Activated T-helper 2 cell treated with anti-CD3 and anti-CD28 coated beads, Interferon-gamma antibody, Interleukin-2, Interleukin-4, amounts not matched to agents 10 μg/mL and 5 μg/mL and 100 μg/mL, durations not matched to agents 14 hours and 24 hours and 36 hours (primary cell): Measurements from ENCODE around the gene AFAP1L2. TPM values are rescaled to one million over a fixed set of nuclear protein-coding genes. Genes with fewer than 3 reads are reported as not detected.

Experiments
- DNase-seq: peaks from one replicate; pipeline ENCODE4 v3.0.0; 2021; ENCODE audit warnings: low spot score
- H3K27ac Mint-ChIP-seq: one replicate; pipeline ENCODE4 v1.8.0; 2021; ENCODE audit warnings: mixed read lengths
- H3K27me3 Mint-ChIP-seq: one replicate; pipeline ENCODE4 v1.8.0; 2021; ENCODE audit warnings: low read depth, mixed read lengths
- H3K36me3 Mint-ChIP-seq: one replicate; pipeline ENCODE4 v1.8.0; 2021; ENCODE audit warnings: low read depth, mixed read lengths
- H3K4me1 Mint-ChIP-seq: one replicate; pipeline ENCODE4 v1.8.0; 2021; ENCODE audit warnings: low read depth, mixed read lengths
- H3K4me3 Mint-ChIP-seq: one replicate; pipeline ENCODE4 v1.8.0; 2021; ENCODE audit warnings: low read depth, mild to moderate bottlenecking, moderate library complexity, mixed read lengths
- H3K9me3 Mint-ChIP-seq: one replicate; pipeline ENCODE4 v1.8.0; 2021; ENCODE audit warnings: mixed read lengths
- intact Hi-C: fragments of 100-400 bp; cut with micrococcal nuclease; formaldehyde crosslinking; loops from one replicate; pipeline ENCODE4 v1.15.1; 2023
- total RNA-seq: library from RNA; stranded (reverse); gene quantifications from 2 replicates; pipeline ENCODE4 v1.2.3, GENCODE V29; 2022

Gene AFAP1L2
- total RNA-seq, 1 donor from 2014 or later: 3.5 TPM

DNA sequence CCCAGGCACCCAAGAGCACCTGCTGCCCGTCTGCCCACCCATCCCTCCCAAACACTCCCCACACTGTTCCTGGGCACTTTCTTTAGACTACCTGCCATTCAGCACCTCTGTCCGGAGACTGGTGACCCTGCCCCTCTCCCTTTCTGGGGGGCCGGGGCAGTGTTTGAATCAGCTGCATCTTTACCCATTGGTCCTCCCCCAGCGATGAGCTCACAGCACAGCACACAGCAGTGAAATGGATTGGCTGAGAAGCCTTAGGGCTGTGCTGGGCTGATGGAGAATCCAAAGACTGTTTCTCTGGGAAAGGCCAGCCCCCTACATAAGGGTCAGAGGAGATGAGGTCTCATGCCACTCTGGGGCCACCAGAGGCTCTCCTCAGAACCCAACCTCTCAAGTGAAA lies 125.0 kb downstream of the AFAP1L2 start:
- Mint-ChIP-seq H3K27ac (no peak overlapping the region), H3K4me1 (no peaks in the 10 kb centered on the region), H3K4me3 (no peak overlapping the region), H3K27me3 (no peaks in the 10 kb centered on the region), H3K9me3 (no peaks in the 10 kb centered on the region), H3K36me3 (no peaks in the 10 kb centered on the region)
- DNase-seq: no peak
- intact Hi-C loops: no loop called here

DNA sequence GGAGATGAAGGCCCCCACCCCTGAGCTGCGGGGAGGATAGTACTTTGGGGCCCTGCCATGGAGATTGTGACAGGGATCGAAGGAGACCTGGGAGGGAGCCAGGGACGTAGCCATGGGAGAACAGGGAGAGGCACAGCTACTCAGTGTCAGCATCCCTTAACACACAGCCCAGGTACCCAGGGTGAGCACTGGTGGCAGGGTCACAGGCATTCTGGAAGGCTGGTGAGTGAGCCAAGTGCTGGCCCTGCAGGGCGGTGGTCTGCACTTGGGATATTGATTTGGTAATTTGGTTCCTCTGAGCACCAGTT lies 125.5 kb downstream of the AFAP1L2 start:
- intact Hi-C loops: no loop called here
- no peaks in the 10 kb centered on the region for H3K4me1 Mint-ChIP-seq
- peaks cover 1% of the 10 kb centered on the region for H3K27me3 Mint-ChIP-seq
- H3K9me3 Mint-ChIP-seq: no peaks in the 10 kb centered on the region
- H3K4me3 Mint-ChIP-seq: no peak overlapping the region
- no peaks in the 10 kb centered on the region for H3K36me3 Mint-ChIP-seq
- no peak overlapping the region for H3K27ac Mint-ChIP-seq
- no peak for DNase-seq

GRCh38 chr10:114278140-114278883 lies 126.0 kb downstream of the AFAP1L2 start:
- no peaks in the 10 kb centered on the region for H3K36me3 Mint-ChIP-seq
- H3K4me1 Mint-ChIP-seq: no peaks in the 10 kb centered on the region
- no peak for DNase-seq
- H3K4me3 Mint-ChIP-seq: no peak overlapping the region
- intact Hi-C loops: no loop called here
- H3K27ac Mint-ChIP-seq: no peak overlapping the region
- H3K27me3 Mint-ChIP-seq: peaks cover 3% of the 10 kb centered on the region
- no peaks in the 10 kb centered on the region for H3K9me3 Mint-ChIP-seq

- Mint-ChIP-seq H3K27ac (no peak overlapping the region), H3K4me1 (no peaks in the 10 kb centered on the region), H3K27me3 (peaks cover 3% of the 10 kb centered on the region), H3K9me3 (no peaks in the 10 kb centered on the region), H3K36me3 (no peaks in the 10 kb centered on the region), H3K4me3 (no peak overlapping the region)
- intact Hi-C loops: no loop called here
- DNase-seq: no peak
Observed at GRCh38 chr10:114276671-114277070, 127.6 kb downstream of the AFAP1L2 start.

DNA sequence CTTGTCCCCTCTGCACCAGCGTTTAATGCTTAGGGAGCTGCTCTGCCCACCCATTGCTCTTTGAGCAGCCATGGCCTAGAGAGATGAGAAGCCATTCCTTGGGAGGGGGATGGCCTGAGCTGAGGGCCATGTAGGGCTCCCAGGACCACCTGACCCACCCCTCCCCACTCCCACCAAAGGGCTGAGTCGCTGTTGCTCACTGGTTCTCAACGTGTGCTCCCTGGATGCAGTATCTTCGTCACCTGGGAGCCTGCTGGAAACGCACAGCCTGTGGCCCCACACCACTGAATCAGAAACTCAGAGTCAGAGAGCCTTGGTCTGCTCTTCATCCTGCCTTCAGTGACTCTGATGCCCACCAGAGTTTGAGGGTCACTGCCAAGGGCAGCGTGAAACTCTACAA lies 128.2 kb downstream of the AFAP1L2 start:
- Mint-ChIP-seq H3K4me1 (no peaks in the 10 kb centered on the region), H3K36me3 (no peaks in the 10 kb centered on the region), H3K9me3 (no peaks in the 10 kb centered on the region), H3K27ac (no peak overlapping the region), H3K27me3 (peaks cover 5% of the 10 kb centered on the region), H3K4me3 (no peak overlapping the region)
- intact Hi-C loops: no loop called here
- no peak for DNase-seq

DNA sequence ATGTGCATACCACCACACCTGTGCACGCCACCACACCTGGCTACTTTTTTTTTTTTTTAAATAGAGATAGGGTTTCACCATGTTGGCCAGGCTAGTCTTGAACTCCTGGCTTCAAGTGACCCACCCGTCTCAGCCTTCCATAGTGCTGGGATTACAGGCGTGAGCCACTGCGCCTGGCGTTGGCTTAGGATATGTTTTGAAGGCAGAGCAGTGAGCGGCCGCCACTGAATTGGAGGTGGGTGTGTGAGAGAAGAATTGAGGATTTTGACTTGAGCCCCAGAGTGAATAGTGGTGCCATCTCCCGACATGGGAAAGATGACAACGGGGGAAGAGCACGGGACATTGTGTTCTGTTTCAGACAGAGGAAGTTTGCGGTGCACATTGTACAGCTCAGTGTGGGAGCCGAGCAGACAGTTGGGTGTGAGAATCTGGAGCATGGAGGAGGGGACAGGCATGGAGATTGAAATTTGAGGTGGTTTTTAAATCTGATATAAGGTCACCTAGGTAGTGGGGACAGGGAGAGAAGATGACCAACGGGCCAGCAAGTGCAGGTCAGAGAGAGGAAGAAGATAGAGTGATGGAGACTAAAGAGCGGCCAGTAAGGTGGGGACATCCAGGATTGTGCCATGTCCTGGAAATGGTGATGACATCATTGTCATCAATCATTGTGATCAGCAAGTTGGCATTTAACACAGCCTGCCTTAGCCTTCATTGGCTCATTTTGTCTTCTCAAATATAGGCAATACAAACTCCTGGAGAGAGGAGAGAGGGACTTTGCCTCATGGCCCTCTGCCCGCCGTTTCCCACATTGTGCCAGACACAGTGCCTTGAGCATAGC lies 129.5 kb downstream of the AFAP1L2 start:
- H3K4me3 Mint-ChIP-seq: no peak overlapping the region
- no peaks in the 10 kb centered on the region for H3K36me3 Mint-ChIP-seq
- intact Hi-C loops: no loop called here
- no peaks in the 10 kb centered on the region for H3K4me1 Mint-ChIP-seq
- H3K27ac Mint-ChIP-seq: no peak overlapping the region
- H3K9me3 Mint-ChIP-seq: no peaks in the 10 kb centered on the region
- DNase-seq: no peak
- peaks cover 8% of the 10 kb centered on the region for H3K27me3 Mint-ChIP-seq

DNA sequence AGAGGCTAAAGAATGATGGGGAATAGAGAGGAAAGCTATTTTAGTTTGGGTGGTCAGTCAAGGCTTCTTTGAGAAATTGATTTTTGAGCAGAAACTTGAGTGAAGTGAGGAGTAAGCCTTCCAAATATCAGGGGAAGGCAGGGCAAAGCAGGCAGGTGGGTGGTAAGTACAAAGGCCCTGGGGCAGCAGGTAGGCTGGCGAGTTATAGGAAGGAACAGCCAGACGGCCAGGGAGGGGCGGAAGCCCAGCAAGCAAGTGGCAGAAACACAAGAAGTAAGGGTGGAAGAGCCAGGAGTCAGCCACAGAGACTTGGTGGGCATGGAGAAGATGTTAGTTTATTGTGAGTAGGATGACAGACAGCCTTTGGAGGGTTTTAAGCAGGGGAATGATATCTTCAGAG lies 130.4 kb downstream of the AFAP1L2 start:
- Mint-ChIP-seq H3K27me3 (peaks cover 8% of the 10 kb centered on the region), H3K27ac (no peak overlapping the region), H3K4me3 (no peak overlapping the region), H3K9me3 (no peaks in the 10 kb centered on the region), H3K36me3 (no peaks in the 10 kb centered on the region), H3K4me1 (no peaks in the 10 kb centered on the region)
- DNase-seq: no peak
- intact Hi-C loops: no loop called here

DNA sequence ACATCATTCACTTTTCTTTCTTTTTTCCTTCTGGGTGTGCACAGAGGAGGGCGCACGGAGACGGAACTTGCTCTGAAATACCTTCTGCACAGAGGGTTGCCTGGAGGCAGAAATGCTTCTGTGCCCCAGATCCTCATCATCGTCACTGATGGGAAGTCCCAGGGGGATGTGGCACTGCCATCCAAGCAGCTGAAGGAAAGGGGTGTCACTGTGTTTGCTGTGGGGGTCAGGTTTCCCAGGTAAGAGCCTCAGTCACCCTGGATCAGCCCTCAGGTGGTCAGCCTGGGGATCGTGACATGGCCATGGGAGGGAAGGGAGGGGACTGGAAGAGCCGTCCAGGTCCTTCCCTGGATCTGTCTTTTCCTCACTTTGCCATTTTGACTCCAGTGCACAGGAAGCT lies 131.6 kb downstream of the AFAP1L2 start:
- Mint-ChIP-seq H3K36me3 (no peaks in the 10 kb centered on the region), H3K4me1 (no peaks in the 10 kb centered on the region), H3K27ac (no peak overlapping the region), H3K27me3 (peaks cover 8% of the 10 kb centered on the region), H3K4me3 (no peak overlapping the region), H3K9me3 (no peaks in the 10 kb centered on the region)
- no peak for DNase-seq
- intact Hi-C loops: no loop called here

DNA sequence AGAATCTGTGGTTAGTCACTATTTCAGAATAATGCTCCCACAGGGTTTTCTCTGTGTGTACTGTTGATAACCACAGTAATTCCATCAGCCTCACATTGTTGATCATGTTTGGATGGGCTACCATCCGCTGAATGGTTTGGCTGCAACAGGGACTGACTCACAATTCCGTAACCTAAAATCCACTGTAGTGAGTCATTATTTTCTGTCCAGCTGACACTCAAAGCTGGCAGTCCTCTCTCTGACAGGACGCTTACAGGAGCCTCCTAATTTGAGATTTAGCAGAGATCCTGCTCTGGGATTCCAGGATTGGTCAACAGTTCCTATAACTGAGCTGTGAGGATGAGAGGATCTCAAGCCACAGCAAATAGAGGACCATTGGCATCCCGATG lies 132.5 kb downstream of the AFAP1L2 start:
- no peak overlapping the region for H3K4me3 Mint-ChIP-seq
- intact Hi-C loops: no loop called here
- no peak for DNase-seq
- peaks cover under 1% of the 10 kb centered on the region for H3K4me1 Mint-ChIP-seq
- H3K27me3 Mint-ChIP-seq: peaks cover 8% of the 10 kb centered on the region
- no peaks in the 10 kb centered on the region for H3K9me3 Mint-ChIP-seq
- H3K27ac Mint-ChIP-seq: no peak overlapping the region
- no peaks in the 10 kb centered on the region for H3K36me3 Mint-ChIP-seq

DNA sequence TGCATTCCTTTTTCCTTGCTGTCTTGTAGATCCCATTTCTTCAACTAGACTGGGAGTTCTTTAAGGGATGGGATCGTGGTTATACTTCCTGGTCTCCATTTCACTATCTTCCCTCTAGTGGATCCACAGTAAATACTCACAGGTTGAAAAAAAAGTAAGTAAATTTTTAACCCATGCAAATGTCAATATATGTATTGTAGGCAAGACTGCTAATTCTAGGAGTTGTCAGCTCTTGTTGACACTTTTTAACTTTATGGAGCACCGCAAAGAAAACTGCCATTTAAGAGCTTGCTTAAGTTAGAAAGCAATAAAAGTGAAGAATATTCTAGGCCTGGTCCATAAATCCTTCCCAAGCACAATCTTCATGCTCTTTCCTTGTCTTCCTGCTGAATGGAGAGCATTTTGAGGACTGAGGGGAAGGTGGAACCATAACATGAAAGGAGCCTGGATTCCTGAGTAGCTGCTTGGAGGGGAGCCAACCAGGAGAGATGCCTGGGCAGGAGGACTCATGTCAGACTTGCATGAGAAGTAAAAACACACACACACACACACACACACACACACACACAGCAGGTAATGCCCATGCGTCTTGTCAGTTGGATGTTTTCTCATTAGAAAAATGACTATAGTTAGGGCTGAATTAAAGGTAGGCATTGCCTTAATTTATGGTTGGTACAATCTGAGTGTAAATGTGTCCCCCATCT lies 133.1 kb downstream of the AFAP1L2 start:
- Mint-ChIP-seq H3K4me3 (no peak overlapping the region), H3K9me3 (no peaks in the 10 kb centered on the region), H3K36me3 (no peaks in the 10 kb centered on the region), H3K27me3 (peaks cover 8% of the 10 kb centered on the region), H3K27ac (no peak overlapping the region), H3K4me1 (peaks cover 3% of the 10 kb centered on the region)
- intact Hi-C loops: no loop called here
- DNase-seq: no peak

DNA sequence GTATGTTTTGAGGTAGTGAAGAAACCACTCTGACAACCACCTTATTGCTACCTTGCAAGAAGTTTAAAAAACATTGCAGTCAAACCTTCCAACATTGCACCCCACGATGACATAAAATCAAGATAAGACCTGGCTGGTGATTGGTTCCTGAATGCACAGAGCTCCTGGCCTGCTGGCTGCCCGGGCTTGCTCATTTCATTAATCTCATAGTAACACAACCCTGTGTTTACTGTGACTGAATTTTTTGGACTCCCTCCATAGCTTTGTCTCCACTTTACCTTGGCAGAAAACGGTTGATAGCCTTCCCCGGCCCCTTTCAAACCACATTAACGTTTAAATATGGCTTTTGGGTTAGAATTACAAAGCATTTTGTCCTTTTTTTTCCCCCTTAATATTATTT lies 137.8 kb downstream of the AFAP1L2 start:
- Mint-ChIP-seq H3K36me3 (no peaks in the 10 kb centered on the region), H3K9me3 (no peaks in the 10 kb centered on the region), H3K27me3 (peaks cover 5% of the 10 kb centered on the region), H3K27ac (no peak overlapping the region), H3K4me3 (no peak overlapping the region), H3K4me1 (peaks cover 6% of the 10 kb centered on the region)
- intact Hi-C loops: no loop called here
- DNase-seq: no peak

DNA sequence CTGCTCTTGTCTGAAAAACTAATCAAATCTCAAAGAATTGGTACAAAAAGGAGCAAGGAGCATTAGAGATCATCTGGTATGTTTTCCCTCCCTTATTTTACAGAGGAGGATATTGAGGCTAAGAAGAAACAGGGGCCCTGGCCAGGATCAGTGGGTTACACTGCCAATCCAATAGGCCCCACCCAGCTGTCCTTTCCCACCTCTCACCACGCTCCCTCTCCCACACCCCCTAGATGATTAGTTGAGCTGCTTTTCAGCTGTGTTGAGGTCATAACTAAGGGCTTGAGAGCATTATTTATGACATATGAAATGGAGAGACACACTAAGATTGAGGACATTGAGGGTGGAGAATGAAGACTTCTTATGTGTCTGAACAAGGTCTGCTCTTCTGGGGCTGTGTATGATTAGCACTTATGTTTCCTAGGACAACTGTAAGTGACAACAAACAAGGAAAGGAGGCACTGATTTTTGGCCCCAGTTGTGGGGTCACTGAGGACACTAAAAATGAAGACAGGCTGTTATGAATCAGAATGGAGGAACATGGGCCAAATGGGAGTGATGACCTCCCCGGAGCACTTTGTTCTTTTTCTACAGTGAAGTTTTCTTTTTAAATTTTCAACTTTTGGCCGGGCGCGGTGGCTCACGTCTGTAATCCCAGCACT lies 138.8 kb downstream of the AFAP1L2 start:
- Mint-ChIP-seq H3K4me1 (peaks cover 11% of the 10 kb centered on the region), H3K4me3 (no peak overlapping the region), H3K36me3 (no peaks in the 10 kb centered on the region), H3K27ac (no peak overlapping the region), H3K9me3 (no peaks in the 10 kb centered on the region), H3K27me3 (no peaks in the 10 kb centered on the region)
- DNase-seq: no peak
- intact Hi-C loops: no loop called here

DNA sequence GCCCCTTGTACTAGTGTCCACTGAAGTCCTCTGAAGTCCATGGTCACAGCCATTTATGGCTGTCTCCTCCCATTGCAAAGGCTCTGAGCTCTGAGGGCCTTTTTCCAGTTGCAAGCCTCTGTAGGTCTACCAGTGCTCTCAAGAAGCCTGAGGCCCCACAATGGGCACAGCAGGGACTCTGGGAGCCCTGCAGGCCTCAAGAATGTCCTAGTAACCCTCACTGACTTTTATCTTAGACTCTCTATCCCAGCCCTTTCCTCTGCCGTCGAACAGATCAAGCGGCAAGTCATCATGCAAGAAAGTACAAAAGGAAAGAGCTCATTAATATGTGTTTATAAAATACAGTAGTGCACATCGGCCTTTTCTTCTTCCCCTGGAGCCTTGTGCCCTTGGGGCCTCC lies 141.8 kb downstream of the AFAP1L2 start:
- H3K27ac Mint-ChIP-seq: no peak overlapping the region
- no peak overlapping the region for H3K4me3 Mint-ChIP-seq
- peaks cover 14% of the 10 kb centered on the region for H3K4me1 Mint-ChIP-seq

More for the DNA sequence above, 141.8 kb downstream of the AFAP1L2 start:
- intact Hi-C loops: no loop called here
- H3K9me3 Mint-ChIP-seq: no peaks in the 10 kb centered on the region
- DNase-seq: no peak
- H3K27me3 Mint-ChIP-seq: no peaks in the 10 kb centered on the region
- H3K36me3 Mint-ChIP-seq: no peaks in the 10 kb centered on the region
